ENCODE results near the gene PSMB8.

The PSMB8 gene

GRCh38 chr6:32862725-32863124 is 18.9 kb upstream of the PSMB8 start:
- no peaks in the 10 kb centered on the region for H3K27me3 ChIP-seq (ENCODE audit: low read depth, low read length)

DNA sequence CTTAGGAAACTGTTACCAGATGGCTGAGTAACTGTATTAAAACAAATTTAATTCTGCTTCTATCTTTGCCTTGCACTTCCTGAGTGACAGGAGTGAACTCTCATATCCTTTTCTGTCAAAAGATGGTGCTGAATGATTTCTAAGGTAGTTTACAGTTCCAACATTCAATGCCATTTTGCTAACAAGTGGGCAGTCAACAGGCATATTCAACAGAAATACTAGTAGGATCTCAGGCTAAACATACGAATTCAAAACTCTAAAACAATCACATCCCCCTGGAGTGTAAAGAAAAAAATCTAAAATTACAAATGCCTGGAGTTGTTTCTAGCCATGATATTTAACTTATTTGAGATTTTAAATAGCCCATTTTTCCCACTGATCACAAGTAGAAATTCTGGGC is 16.8 kb upstream of the PSMB8 start:
- no peak overlapping the region for H3K4me2 ChIP-seq (ENCODE audit: low read length)
- TF ChIP-seq CTCF (IDR thresholded peaks at IDR 0.05; ENCODE audit: low read depth, low read length), result no peak
- no peak for TF ChIP-seq EZH2phosphoT487 (IDR thresholded peaks at IDR 0.05; ENCODE audit: low read depth)

More at GRCh38 chr6:32862725-32863124, 18.9 kb upstream of the PSMB8 start:
- Histone ChIP-seq H3K79me2 (ENCODE audit: low read length) (no peaks in the 10 kb centered on the region), H3K9me3 (ENCODE audit: insufficient read depth, low read length) (no peaks in the 10 kb centered on the region), H3K27ac (ENCODE audit: low read length) (no peak overlapping the region), H3K4me3 (ENCODE audit: low read length) (no peak overlapping the region), H4K20me1 (ENCODE audit: insufficient read depth, low read length) (no peaks in the 10 kb centered on the region), H3K9ac (ENCODE audit: low read length) (no peak overlapping the region), H3K4me2 (ENCODE audit: low read length) (no peak overlapping the region), H2AFZ (ENCODE audit: low read depth, low read length) (no peak overlapping the region), H3K36me3 (replicated peaks; ENCODE audit: low read depth, low read length) (peaks cover 8% of the 10 kb centered on the region), H3K4me1 (ENCODE audit: low read length) (peaks cover 40% of the 10 kb centered on the region)
- no peak for TF ChIP-seq CTCF (IDR thresholded peaks at IDR 0.05; ENCODE audit: low read depth, low read length)
- TF ChIP-seq EZH2phosphoT487 (IDR thresholded peaks at IDR 0.05; ENCODE audit: low read depth), result no peak

GRCh38 chr6:32858194-32858593 is 14.3 kb upstream of the PSMB8 start:
- peaks cover 23% of the 10 kb centered on the region for H3K79me2 ChIP-seq (ENCODE audit: low read length)
- no peak overlapping the region for H3K4me2 ChIP-seq (ENCODE audit: low read length)
- H2AFZ ChIP-seq (ENCODE audit: low read depth, low read length), result no peak overlapping the region
- no peaks in the 10 kb centered on the region for H3K27me3 ChIP-seq (ENCODE audit: low read depth, low read length)
- H4K20me1 ChIP-seq (ENCODE audit: insufficient read depth, low read length), result no peaks in the 10 kb centered on the region
- no peak overlapping the region for H3K9ac ChIP-seq (ENCODE audit: low read length)
- TF ChIP-seq CTCF (IDR thresholded peaks at IDR 0.05; ENCODE audit: low read depth, low read length) (no peak), EZH2phosphoT487 (IDR thresholded peaks at IDR 0.05; ENCODE audit: low read depth) (no peak)
- H3K27ac ChIP-seq (ENCODE audit: low read length), result no peak overlapping the region
- H3K4me3 ChIP-seq (ENCODE audit: low read length), result no peak overlapping the region
- peaks cover 18% of the 10 kb centered on the region for H3K4me1 ChIP-seq (ENCODE audit: low read length)
- peaks cover 20% of the 10 kb centered on the region for H3K36me3 ChIP-seq (replicated peaks; ENCODE audit: low read depth, low read length)
- H3K9me3 ChIP-seq (ENCODE audit: insufficient read depth, low read length), result no peaks in the 10 kb centered on the region

More for the DNA sequence above, 16.8 kb upstream of the PSMB8 start:
- H3K9ac ChIP-seq (ENCODE audit: low read length), result no peak overlapping the region
- peaks cover 22% of the 10 kb centered on the region for H3K4me1 ChIP-seq (ENCODE audit: low read length)
- no peak overlapping the region for H2AFZ ChIP-seq (ENCODE audit: low read depth, low read length)
- no peak overlapping the region for H3K4me3 ChIP-seq (ENCODE audit: low read length)
- no peaks in the 10 kb centered on the region for H4K20me1 ChIP-seq (ENCODE audit: insufficient read depth, low read length)
- no peaks in the 10 kb centered on the region for H3K27me3 ChIP-seq (ENCODE audit: low read depth, low read length)
- H3K36me3 ChIP-seq (replicated peaks; ENCODE audit: low read depth, low read length), result peaks cover 20% of the 10 kb centered on the region
- no peak overlapping the region for H3K27ac ChIP-seq (ENCODE audit: low read length)
- H3K79me2 ChIP-seq (ENCODE audit: low read length), result peaks cover 7% of the 10 kb centered on the region
- H3K9me3 ChIP-seq (ENCODE audit: insufficient read depth, low read length), result no peaks in the 10 kb centered on the region

DNA sequence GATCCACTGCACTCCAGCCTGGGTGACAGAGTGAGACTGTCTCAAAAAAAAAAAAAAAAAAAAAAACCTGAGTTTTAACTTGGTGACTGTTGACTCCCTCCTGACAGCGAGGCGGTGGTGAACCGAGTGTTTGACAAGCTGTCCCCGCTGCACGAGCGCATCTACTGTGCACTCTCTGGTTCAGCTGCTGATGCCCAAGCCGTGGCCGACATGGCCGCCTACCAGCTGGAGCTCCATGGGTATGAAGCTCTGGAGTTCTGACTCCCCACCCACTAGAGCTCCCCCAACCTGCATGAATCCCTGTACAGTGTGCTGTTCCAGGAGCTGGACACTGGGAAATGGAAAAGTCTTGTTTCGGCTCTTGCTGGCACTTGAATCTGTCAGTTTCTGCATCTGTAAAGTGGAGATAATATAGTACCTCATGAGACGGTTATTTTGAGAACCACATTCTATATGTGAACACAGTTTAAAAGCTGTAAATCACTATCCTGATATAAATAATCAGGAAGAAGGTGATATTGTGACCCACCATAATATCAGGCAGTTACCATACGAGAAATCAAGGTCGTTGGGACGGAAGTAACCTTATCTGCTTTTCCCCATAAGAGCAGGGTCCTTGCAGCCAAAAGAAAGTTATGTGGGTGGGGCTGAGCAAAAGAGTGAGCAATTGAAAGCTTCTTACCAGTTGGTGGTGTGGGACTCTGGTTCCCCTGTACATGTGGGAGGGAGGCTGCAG is 13.5 kb upstream of the PSMB8 start:
- Histone ChIP-seq H4K20me1 (ENCODE audit: insufficient read depth, low read length) (peaks cover 1% of the 10 kb centered on the region; the same call in 1 of the 2 replicates), H3K27me3 (ENCODE audit: low read depth, low read length) (no peaks in the 10 kb centered on the region), H3K4me1 (ENCODE audit: low read length) (peaks cover 19% of the 10 kb centered on the region), H3K9ac (ENCODE audit: low read length) (no peak overlapping the region), H3K79me2 (ENCODE audit: low read length) (peaks cover 32% of the 10 kb centered on the region), H2AFZ (ENCODE audit: low read depth, low read length) (no peak overlapping the region), H3K4me2 (ENCODE audit: low read length) (no peak overlapping the region), H3K27ac (ENCODE audit: low read length) (no peak overlapping the region), H3K36me3 (replicated peaks; ENCODE audit: low read depth, low read length) (peaks cover 20% of the 10 kb centered on the region), H3K9me3 (ENCODE audit: insufficient read depth, low read length) (no peaks in the 10 kb centered on the region), H3K4me3 (ENCODE audit: low read length) (no peak overlapping the region)
- TF ChIP-seq EZH2phosphoT487 (IDR thresholded peaks at IDR 0.05; ENCODE audit: low read depth) (no peak), CTCF (IDR thresholded peaks at IDR 0.05; ENCODE audit: low read depth, low read length) (no peak)

Measured in OCI-LY3 (cell line).